Measurements from ENCODE around the gene MC1R. TPM values are rescaled to one million over a fixed set of nuclear protein-coding genes. Genes with fewer than 3 reads are reported as not detected.

MC1R gene
- total RNA-seq, 4 donors from 2014 or later = 7.7 to 16.2 (median 11.4) TPM

GRCh38 chr16:89952049-89952448, 33.4 kb downstream of the MC1R start:
- no peaks in the 10 kb centered on the region for H3K9me3 ChIP-seq
- no peak overlapping the region for H3K27ac ChIP-seq
- DNase-seq = no peak
- WGBS, 2 donors = 95 to 97% methylated on average over 12 of the region's 12 CpGs
- peaks cover 0 to 3% of the 10 kb centered on the region in 2 donors for H3K36me3 ChIP-seq
- intact Hi-C loops (cut with DNase I) = no loop called here
- no peaks in the 10 kb centered on the region for H3K27me3 ChIP-seq
- H3K4me3 ChIP-seq (replicated peaks in 1 of 3) = no peak overlapping the region
- TF ChIP-seq, protein P1, sequence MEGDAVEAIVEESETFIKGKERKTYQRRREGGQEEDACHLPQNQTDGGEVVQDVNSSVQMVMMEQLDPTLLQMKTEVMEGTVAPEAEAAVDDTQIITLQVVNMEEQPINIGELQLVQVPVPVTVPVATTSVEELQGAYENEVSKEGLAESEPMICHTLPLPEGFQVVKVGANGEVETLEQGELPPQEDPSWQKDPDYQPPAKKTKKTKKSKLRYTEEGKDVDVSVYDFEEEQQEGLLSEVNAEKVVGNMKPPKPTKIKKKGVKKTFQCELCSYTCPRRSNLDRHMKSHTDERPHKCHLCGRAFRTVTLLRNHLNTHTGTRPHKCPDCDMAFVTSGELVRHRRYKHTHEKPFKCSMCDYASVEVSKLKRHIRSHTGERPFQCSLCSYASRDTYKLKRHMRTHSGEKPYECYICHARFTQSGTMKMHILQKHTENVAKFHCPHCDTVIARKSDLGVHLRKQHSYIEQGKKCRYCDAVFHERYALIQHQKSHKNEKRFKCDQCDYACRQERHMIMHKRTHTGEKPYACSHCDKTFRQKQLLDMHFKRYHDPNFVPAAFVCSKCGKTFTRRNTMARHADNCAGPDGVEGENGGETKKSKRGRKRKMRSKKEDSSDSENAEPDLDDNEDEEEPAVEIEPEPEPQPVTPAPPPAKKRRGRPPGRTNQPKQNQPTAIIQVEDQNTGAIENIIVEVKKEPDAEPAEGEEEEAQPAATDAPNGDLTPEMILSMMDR (IDR thresholded peaks at IDR 0.05) = no peak
- no peak for TF ChIP-seq POLR2A (IDR thresholded peaks at IDR 0.05)
- H3K4me1 ChIP-seq = peaks cover 4 to 14% of the 10 kb centered on the region in 2 donors

- Histone ChIP-seq H3K27me3 (no peaks in the 10 kb centered on the region), H3K36me3 (peaks cover 0 to 8% of the 10 kb centered on the region in 2 donors), H3K27ac (no peak overlapping the region), H3K4me1 (peaks cover 4 to 13% of the 10 kb centered on the region in 2 donors), H3K9me3 (no peaks in the 10 kb centered on the region), H3K4me3 (replicated peaks in 1 of 3) (no peak overlapping the region)
- no peak for DNase-seq
- WGBS, 2 donors = 85 to 86% methylated on average over 5 of the region's 6 CpGs
- intact Hi-C loops (cut with DNase I) = no loop called here
- TF ChIP-seq, protein P1 (IDR thresholded peaks at IDR 0.05) = no peak
- TF ChIP-seq POLR2A (IDR thresholded peaks at IDR 0.05) = no peak
These were observed 33.9 kb downstream of the MC1R start for GRCh38 chr16:89952551-89952950.

- peaks cover 2 to 13% of the 10 kb centered on the region in 2 donors for H3K36me3 ChIP-seq
- intact Hi-C loops (cut with DNase I) = no loop called here
- DNase-seq = no peak
- H3K27ac ChIP-seq = no peak overlapping the region
- WGBS, 2 donors = 87 to 94% methylated on average over 8 of the region's 11 CpGs
- H3K9me3 ChIP-seq = no peaks in the 10 kb centered on the region
- TF ChIP-seq, protein P1 (IDR thresholded peaks at IDR 0.05) = no peak
- TF ChIP-seq POLR2A (IDR thresholded peaks at IDR 0.05) = no peak
- no peaks in the 10 kb centered on the region for H3K27me3 ChIP-seq
- H3K4me3 ChIP-seq (replicated peaks in 1 of 3) = no peak overlapping the region
- peaks cover 4 to 6% of the 10 kb centered on the region in 2 donors for H3K4me1 ChIP-seq
These were observed 35.2 kb downstream of the MC1R start for GRCh38 chr16:89953671-89954406.

DNA sequence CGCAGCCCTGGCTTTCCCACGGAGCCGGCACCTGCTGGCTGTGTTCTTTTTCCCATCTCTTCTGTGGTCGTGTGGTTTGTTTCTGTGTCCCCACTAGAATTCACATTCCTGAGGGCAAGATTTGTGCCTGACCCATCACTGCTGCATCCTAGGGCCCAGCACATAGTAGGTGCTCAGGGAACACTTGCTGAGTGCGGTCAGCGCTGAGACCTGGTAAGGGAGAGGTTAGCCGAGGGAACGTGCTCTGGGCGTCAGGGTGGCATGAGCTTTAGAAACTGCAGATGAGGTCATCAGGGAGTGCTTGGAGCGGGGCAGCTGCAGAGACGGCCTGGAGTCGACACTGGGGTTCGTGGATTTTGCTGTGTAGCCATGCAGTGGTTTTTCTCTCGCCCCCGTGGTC, 35.8 kb downstream of the MC1R start:
- H3K9me3 ChIP-seq = no peaks in the 10 kb centered on the region
- no peak for TF ChIP-seq POLR2A (IDR thresholded peaks at IDR 0.05)
- TF ChIP-seq, protein P1 (IDR thresholded peaks at IDR 0.05) = no peak
- 85 to 86% methylated on average over 15 of the region's 15 CpGs for WGBS, 2 donors
- H3K27me3 ChIP-seq = no peaks in the 10 kb centered on the region
- intact Hi-C loops (cut with DNase I) = no loop called here
- no peak for DNase-seq
- no peak overlapping the region for H3K4me3 ChIP-seq (replicated peaks in 1 of 3)
- H3K4me1 ChIP-seq = peaks cover under 1 to 2% of the 10 kb centered on the region in 2 donors
- H3K36me3 ChIP-seq = peaks cover 5 to 14% of the 10 kb centered on the region in 2 donors
- H3K27ac ChIP-seq = no peak overlapping the region

DNA sequence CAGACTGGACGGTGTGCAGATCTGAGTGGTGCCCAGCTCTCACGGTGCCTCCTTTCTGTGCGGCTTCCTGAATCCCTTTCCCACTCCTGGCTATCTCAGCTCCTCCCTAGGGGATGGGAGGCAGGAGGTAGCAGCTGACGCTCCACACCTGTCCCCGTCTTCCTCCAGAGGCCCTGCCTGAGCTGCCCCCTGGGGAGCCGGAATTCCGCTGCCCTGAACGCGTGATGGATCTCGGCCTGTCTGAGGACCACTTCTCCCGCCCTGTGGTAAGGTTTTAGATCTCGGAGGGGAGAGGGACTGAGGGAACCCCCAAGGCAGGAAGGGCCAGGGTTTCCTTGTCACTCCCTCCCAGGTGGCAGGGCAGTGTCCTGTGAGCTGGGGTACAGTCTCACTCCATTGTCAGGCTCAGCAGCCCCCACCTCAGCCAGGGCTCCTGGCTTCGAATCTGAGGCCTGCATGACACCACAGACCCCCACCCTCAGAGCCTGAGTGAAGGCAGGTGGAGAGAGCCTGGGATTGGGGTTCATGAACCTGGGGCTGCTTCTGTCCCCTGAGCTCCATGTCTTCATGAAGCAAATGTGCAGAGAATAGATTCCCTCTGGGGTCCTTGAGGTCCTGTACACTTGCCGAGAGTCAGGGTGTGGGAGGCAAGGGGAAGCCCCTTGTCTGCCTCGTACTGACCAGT, 36.5 kb downstream of the MC1R start:
- no peak for TF ChIP-seq POLR2A (IDR thresholded peaks at IDR 0.05)
- TF ChIP-seq, protein P1 (IDR thresholded peaks at IDR 0.05) = no peak
- 80 to 97% methylated on average over 12 to 14 of the region's 15 CpGs for WGBS, 2 donors
- Histone ChIP-seq H3K27ac (no peak overlapping the region), H3K4me3 (replicated peaks in 1 of 3) (no peak overlapping the region), H3K36me3 (peaks cover 5 to 14% of the 10 kb centered on the region in 2 donors), H3K9me3 (no peaks in the 10 kb centered on the region), H3K27me3 (no peaks in the 10 kb centered on the region), H3K4me1 (no peaks in the 10 kb centered on the region)
- DNase-seq = no peak
- intact Hi-C loops (cut with DNase I) = no loop called here
